ENCODE data around the gene ELMO1.

- TF ChIP-seq CTCF (IDR thresholded peaks at IDR 0.05; ENCODE audit: borderline replicate concordance, extremely low read depth, low read length, poor library complexity, severe bottlenecking) = no peak
- no peak for TF ChIP-seq EZH2 (IDR thresholded peaks at IDR 0.05; ENCODE audit: borderline replicate concordance, low read depth, low read length, severe bottlenecking)
Observed at GRCh38 chr7:37128327-37129034, 320.2 kb downstream of the ELMO1 start.

Measured in DND-41 (cell line).